HCT116 (cell line): ENCODE results near the gene RASAL2. TPM values are rescaled to one million over a fixed set of nuclear protein-coding genes. Genes with fewer than 3 reads are reported as not detected.

Experiments used
- ATAC-seq: fragments of 200-7000 bp; cut with Tn5 transposase; 2 replicates; pipeline ENCODE4 v1.9.1; 2020; ENCODE audit warnings: mild to moderate bottlenecking, moderate library complexity
- BruUV-seq: library from RNA; stranded (reverse); fragments of 400-500 nt; replicated peaks from 2 replicates; lab custom pipeline; 2021; lab: Mats Ljungman, UMichigan
- CTCF ChIA-PET: fragments of 300-600 bp; sonication (Branson Sonifier 250); formaldehyde crosslinking; loops from one replicate; lab custom pipeline; 2021; ENCODE audit warnings: antibody characterized with exemption; lab: Charles Lee
- POLR2A ChIA-PET: fragments of 300-600, 350-600 bp; sonication (Branson Sonifier 250); formaldehyde crosslinking; loops from one replicate; lab custom pipeline; 2021; ENCODE audit warnings: antibody characterized with exemption; lab: Charles Lee
- RAD21 ChIA-PET, 2 experiments: fragments of 300-600 bp; sonication (Branson Sonifier 250); formaldehyde crosslinking; loops; one replicate each; lab custom pipeline; 2023; ENCODE audit warnings: low total read pairs in 2 of 2; ENCODE audit not compliant: uncharacterized antibody in 2 of 2, unreplicated experiment in 2 of 2, low non-redundant PET in 1 of 2; lab: Charles Lee
- DNase-seq: peaks from one replicate; pipeline ENCODE4 v3.0.0-alpha.2; 2010; ENCODE audit warnings: low read depth, low spot score
- H2AFZ ChIP-seq: fragments of 200-600 bp; shearing (Covaris generic), sonication (generic); 2 replicates; pipeline ENCODE4 v1.6.1; 2017; ENCODE audit warnings: low read depth, mixed run types, mixed read lengths, antibody characterized with exemption, low read length; ENCODE audit not compliant: poor library complexity, severe bottlenecking
- H3K27ac ChIP-seq: 2 replicates; pipeline ENCODE4 v1.5.1; 2012; ENCODE audit warnings: low read depth, low read length
- H3K27me3 ChIP-seq: fragments of 200-600 bp; sonication (generic); 2 replicates; pipeline ENCODE4 v1.6.1; 2016; ENCODE audit warnings: mixed run types, low read length, mixed read lengths; ENCODE audit not compliant: insufficient read depth
- H3K36me3 ChIP-seq, 2 experiments: fragments of 200-500 bp in 1 of 2; fragments of 200-600 bp in 1 of 2; sonication (Bioruptor generic) in 1 of 2; sonication (generic) in 1 of 2; 2 replicates each; pipeline versions ENCODE4 v1.5.1 to v1.6.1; 2014 to 2016; ENCODE audit warnings: low read length in 2 of 2, inconsistent platforms in 1 of 2, mixed read lengths in 1 of 2, mixed run types in 1 of 2; ENCODE audit not compliant: insufficient read depth in 2 of 2, control insufficient read depth in 1 of 2
- H3K4me1 ChIP-seq, 2 experiments: fragments of 200-600 bp in 1 of 2; sonication (generic) in 1 of 2; 2 replicates each; pipeline versions ENCODE4 v1.5.1 to v1.6.1; 2012 to 2017; ENCODE audit warnings: low read length in 2 of 2, inconsistent platforms in 1 of 2, mild to moderate bottlenecking in 1 of 2, mixed read lengths in 1 of 2, mixed run types in 1 of 2, moderate library complexity in 1 of 2; ENCODE audit not compliant: insufficient read depth in 2 of 2, control insufficient read depth in 1 of 2
- H3K4me2 ChIP-seq: fragments of 200-600 bp; sonication (generic); 2 replicates; pipeline ENCODE4 v1.6.1; 2017; ENCODE audit warnings: mixed run types, low read length, mixed read lengths
- H3K4me3 ChIP-seq, 2 experiments: fragments of 200-600 bp in 1 of 2; sonication (generic) in 1 of 2; replicated peaks in 1 of 2; 2 replicates each; pipeline ENCODE4 v1.5.1; 2011 to 2016; ENCODE audit warnings: low read length in 2 of 2, control low read depth in 1 of 2, low read depth in 1 of 2, mild to moderate bottlenecking in 1 of 2, mixed read lengths in 1 of 2, mixed run types in 1 of 2
- H3K79me2 ChIP-seq: fragments of 200-600 bp; sonication (generic); 2 replicates; pipeline ENCODE4 v1.6.1; 2017; ENCODE audit warnings: mild to moderate bottlenecking, mixed run types, low read length, moderate library complexity, mixed read lengths; ENCODE audit not compliant: insufficient read depth
- H3K9ac ChIP-seq: fragments of 200-600 bp; sonication (generic); 2 replicates; pipeline ENCODE4 v1.6.1; 2016; ENCODE audit warnings: low read length, mixed read lengths
- H3K9me2 ChIP-seq: fragments of 200-600 bp; sonication (generic), shearing (Covaris generic); 2 replicates; pipeline ENCODE4 v1.6.1; 2017; ENCODE audit warnings: mixed run types, mild to moderate bottlenecking, moderate library complexity; ENCODE audit not compliant: insufficient read depth
- H3K9me3 ChIP-seq, 2 experiments: fragments of 200-500 bp in 1 of 2; fragments of 200-600 bp in 1 of 2; sonication (Bioruptor generic) in 1 of 2; sonication (generic) in 1 of 2; 2 replicates each; pipeline ENCODE4 v1.6.1; 2014 to 2017; ENCODE audit warnings: low read length in 2 of 2, mixed read lengths in 2 of 2, inconsistent platforms in 1 of 2, low read depth in 1 of 2, mild to moderate bottlenecking in 1 of 2, mixed run types in 1 of 2, moderate library complexity in 1 of 2; ENCODE audit not compliant: control insufficient read depth in 1 of 2, insufficient read depth in 1 of 2
- H4K20me1 ChIP-seq: fragments of 200-600 bp; sonication (generic), shearing (Covaris generic); 2 replicates; pipeline ENCODE4 v1.6.1; 2017; ENCODE audit warnings: mixed run types, mild to moderate bottlenecking, moderate library complexity; ENCODE audit not compliant: insufficient read depth
- CBX3 ChIP-seq: IDR thresholded peaks from 2 replicates; pipeline ENCODE4 v1.6.1; 2012; ENCODE audit warnings: low read depth
- ELF1 ChIP-seq: IDR thresholded peaks from 2 replicates; pipeline ENCODE4 v1.6.1; 2012; ENCODE audit warnings: low read depth, borderline replicate concordance
- POLR2A ChIP-seq: IDR thresholded peaks from 2 replicates; pipeline ENCODE4 v1.7.0; 2011; ENCODE audit warnings: borderline replicate concordance; ENCODE audit not compliant: insufficient read depth, insufficient read length; ENCODE audit errors: extremely low read depth
- SRF ChIP-seq: IDR thresholded peaks from 2 replicates; pipeline ENCODE4 v1.6.1; 2012; ENCODE audit warnings: low read depth
- YY1 ChIP-seq: IDR thresholded peaks from 2 replicates; pipeline ENCODE4 v1.6.1; 2011; ENCODE audit warnings: low read length, low read depth, moderate library complexity, mild to moderate bottlenecking; ENCODE audit not compliant: insufficient replicate concordance; ENCODE audit errors: extremely low read depth
- ZFX ChIP-seq: fragments of 450-650 bp; IDR thresholded peaks from 2 replicates; pipeline ENCODE4 v1.6.1; 2017
- intact Hi-C: fragments of 100-400 bp; cut with micrococcal nuclease; formaldehyde crosslinking; loops from 2 replicates; pipeline ENCODE4 v1.10.0; 2022
- total RNA-seq: library from RNA; stranded (reverse); gene quantifications from one replicate; pipeline ENCODE4 v1.2.1, GENCODE V29; 2021; ENCODE audit not compliant: unreplicated experiment
- TF ChIP-seq, protein P1 (sequence below): IDR thresholded peaks from 2 replicates; pipeline ENCODE4 v1.6.1; 2012; ENCODE audit warnings: low read depth
- TF ChIP-seq, protein P2 (sequence below), 3 experiments: fragments of 200-600 bp in 1 of 3; sonication (generic) in 1 of 3; IDR thresholded peaks in 2 of 3; conservative IDR thresholded peaks in 1 of 3; 2 replicates each; pipeline ENCODE4 v1.5.1; 2012 to 2017; ENCODE audit warnings: low read depth in 2 of 3, low read length in 2 of 3, antibody characterized with exemption in 1 of 3, borderline replicate concordance in 1 of 3, control low read depth in 1 of 3, mild to moderate bottlenecking in 1 of 3, mixed read lengths in 1 of 3, mixed run types in 1 of 3, moderate library complexity in 1 of 3; ENCODE audit not compliant: insufficient read depth in 1 of 3

RASAL2 gene
- total RNA-seq, 1 experiment from 2014 or later, result 11.7 TPM

DNA sequence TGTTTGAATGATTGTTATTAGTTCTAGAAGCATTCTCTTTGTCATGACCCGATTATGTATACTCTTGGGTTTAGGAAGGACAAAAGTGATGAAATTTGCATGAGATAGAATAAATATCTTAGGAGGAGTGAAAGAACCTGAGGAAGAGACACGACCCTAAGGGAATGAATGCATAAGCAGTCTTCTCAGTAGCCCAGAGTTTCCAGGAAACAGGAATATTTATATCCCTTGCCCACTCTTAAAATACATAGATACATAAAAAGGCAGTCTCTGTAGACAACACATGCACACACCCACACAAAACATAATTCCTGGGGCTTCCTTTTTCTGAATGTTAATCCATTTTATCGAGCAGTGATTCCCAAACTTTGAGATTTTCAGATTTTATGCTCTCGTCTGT is 383.5 kb downstream of the RASAL2 start:
- DNase-seq (no peak), ATAC-seq (no peak)
- Histone ChIP-seq H2AFZ (no peak overlapping the region), H3K4me3 (no peak overlapping the region), H3K79me2 (no peaks in the 10 kb centered on the region), H3K9me3 (no peaks in the 10 kb centered on the region), H3K9me2 (no peaks in the 10 kb centered on the region), H3K27ac (no peak overlapping the region), H3K4me1 (no peaks in the 10 kb centered on the region), H3K9ac (no peak overlapping the region), H3K27me3 (no peaks in the 10 kb centered on the region), H3K36me3 (no peaks in the 10 kb centered on the region), H4K20me1 (no peaks in the 10 kb centered on the region), H3K4me2 (no peak overlapping the region)
- BruUV-seq, result no TSS peak
- ChIA-PET RAD21 (no interaction called here), CTCF (no interaction called here), POLR2A (no interaction called here)
- no peak for TF ChIP-seq POLR2A
- TF ChIP-seq, protein P1, sequence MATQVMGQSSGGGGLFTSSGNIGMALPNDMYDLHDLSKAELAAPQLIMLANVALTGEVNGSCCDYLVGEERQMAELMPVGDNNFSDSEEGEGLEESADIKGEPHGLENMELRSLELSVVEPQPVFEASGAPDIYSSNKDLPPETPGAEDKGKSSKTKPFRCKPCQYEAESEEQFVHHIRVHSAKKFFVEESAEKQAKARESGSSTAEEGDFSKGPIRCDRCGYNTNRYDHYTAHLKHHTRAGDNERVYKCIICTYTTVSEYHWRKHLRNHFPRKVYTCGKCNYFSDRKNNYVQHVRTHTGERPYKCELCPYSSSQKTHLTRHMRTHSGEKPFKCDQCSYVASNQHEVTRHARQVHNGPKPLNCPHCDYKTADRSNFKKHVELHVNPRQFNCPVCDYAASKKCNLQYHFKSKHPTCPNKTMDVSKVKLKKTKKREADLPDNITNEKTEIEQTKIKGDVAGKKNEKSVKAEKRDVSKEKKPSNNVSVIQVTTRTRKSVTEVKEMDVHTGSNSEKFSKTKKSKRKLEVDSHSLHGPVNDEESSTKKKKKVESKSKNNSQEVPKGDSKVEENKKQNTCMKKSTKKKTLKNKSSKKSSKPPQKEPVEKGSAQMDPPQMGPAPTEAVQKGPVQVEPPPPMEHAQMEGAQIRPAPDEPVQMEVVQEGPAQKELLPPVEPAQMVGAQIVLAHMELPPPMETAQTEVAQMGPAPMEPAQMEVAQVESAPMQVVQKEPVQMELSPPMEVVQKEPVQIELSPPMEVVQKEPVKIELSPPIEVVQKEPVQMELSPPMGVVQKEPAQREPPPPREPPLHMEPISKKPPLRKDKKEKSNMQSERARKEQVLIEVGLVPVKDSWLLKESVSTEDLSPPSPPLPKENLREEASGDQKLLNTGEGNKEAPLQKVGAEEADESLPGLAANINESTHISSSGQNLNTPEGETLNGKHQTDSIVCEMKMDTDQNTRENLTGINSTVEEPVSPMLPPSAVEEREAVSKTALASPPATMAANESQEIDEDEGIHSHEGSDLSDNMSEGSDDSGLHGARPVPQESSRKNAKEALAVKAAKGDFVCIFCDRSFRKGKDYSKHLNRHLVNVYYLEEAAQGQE, result no peak
- TF ChIP-seq ZFX, result no peak
- TF ChIP-seq ELF1, result no peak
- TF ChIP-seq CBX3, result no peak
- TF ChIP-seq SRF, result no peak
- no peak for TF ChIP-seq YY1
- TF ChIP-seq, protein P2, sequence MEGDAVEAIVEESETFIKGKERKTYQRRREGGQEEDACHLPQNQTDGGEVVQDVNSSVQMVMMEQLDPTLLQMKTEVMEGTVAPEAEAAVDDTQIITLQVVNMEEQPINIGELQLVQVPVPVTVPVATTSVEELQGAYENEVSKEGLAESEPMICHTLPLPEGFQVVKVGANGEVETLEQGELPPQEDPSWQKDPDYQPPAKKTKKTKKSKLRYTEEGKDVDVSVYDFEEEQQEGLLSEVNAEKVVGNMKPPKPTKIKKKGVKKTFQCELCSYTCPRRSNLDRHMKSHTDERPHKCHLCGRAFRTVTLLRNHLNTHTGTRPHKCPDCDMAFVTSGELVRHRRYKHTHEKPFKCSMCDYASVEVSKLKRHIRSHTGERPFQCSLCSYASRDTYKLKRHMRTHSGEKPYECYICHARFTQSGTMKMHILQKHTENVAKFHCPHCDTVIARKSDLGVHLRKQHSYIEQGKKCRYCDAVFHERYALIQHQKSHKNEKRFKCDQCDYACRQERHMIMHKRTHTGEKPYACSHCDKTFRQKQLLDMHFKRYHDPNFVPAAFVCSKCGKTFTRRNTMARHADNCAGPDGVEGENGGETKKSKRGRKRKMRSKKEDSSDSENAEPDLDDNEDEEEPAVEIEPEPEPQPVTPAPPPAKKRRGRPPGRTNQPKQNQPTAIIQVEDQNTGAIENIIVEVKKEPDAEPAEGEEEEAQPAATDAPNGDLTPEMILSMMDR (IDR thresholded peaks at IDR 0.05 in 2 of 3, conservative IDR thresholded peaks at IDR 0.05 in 1 of 3; ENCODE audit: borderline replicate concordance in 1 of 3, insufficient read depth in 1 of 3, low read depth in 2 of 3, low read length in 2 of 3), result no peak
- intact Hi-C loops, result no loop called here
